GM18951 (cell line): ENCODE measurements around the gene LHFPL6.

Source experiments
- POLR2A ChIP-seq: IDR thresholded peaks from 4 replicates; pipeline ENCODE4 v1.6.1; 2011; ENCODE audit warnings: mild to moderate bottlenecking; ENCODE audit not compliant: insufficient read length, insufficient read depth; ENCODE audit errors: extremely low read depth
- in situ Hi-C: fragments of 300-500 bp; cut with MboI; formaldehyde crosslinking; loops from one replicate; pipeline ENCODE4 v1.12.0; 2022; ENCODE audit warnings: low sequenced_read_pairs, mixed read lengths, inconsistent platforms; ENCODE audit not compliant: unreplicated experiment

Gene LHFPL6

GRCh38 chr13:39604756-39605155 lies 1.8 kb upstream of the LHFPL6 start:
- in situ Hi-C loops = loop anchor here (25.0 kb wide), 1 partner anchor 467 kb away; no protein-coding TSS in a partner anchor
- TF ChIP-seq POLR2A = no peak

- TF ChIP-seq POLR2A = no peak
- in situ Hi-C loops = loop anchor here (25.0 kb wide), 1 partner anchor 466 kb away; no protein-coding TSS in a partner anchor
Measured at GRCh38 chr13:39603424-39603947, 493 bp upstream of the LHFPL6 start.

- in situ Hi-C loops = loop anchor here (25.0 kb wide), 1 partner anchor 465 kb away; no protein-coding TSS in a partner anchor
- no peak for TF ChIP-seq POLR2A
Measured at GRCh38 chr13:39602277-39602613, 748 bp downstream of the LHFPL6 start.

GRCh38 chr13:39601636-39602035 lies 1.4 kb downstream of the LHFPL6 start:
- TF ChIP-seq POLR2A = no peak
- in situ Hi-C loops = loop anchor here (25.0 kb wide), 1 partner anchor 464 kb away; no protein-coding TSS in a partner anchor

GRCh38 chr13:39600766-39601165 lies 2.2 kb downstream of the LHFPL6 start:
- in situ Hi-C loops = loop anchor here (25.0 kb wide), 1 partner anchor 463 kb away; no protein-coding TSS in a partner anchor
- TF ChIP-seq POLR2A = no peak

GRCh38 chr13:39599842-39600241 lies 3.2 kb downstream of the LHFPL6 start:
- no peak for TF ChIP-seq POLR2A
- in situ Hi-C loops = loop anchor here (25.0 kb wide), 1 partner anchor 463 kb away; no protein-coding TSS in a partner anchor

GRCh38 chr13:39599012-39599411 lies 4.0 kb downstream of the LHFPL6 start:
- in situ Hi-C loops = no loop called here
- TF ChIP-seq POLR2A = no peak

- in situ Hi-C loops = no loop called here
- TF ChIP-seq POLR2A = no peak
Measured at GRCh38 chr13:39597838-39598237, 5.2 kb downstream of the LHFPL6 start.

- in situ Hi-C loops = no loop called here
- no peak for TF ChIP-seq POLR2A
Measured at GRCh38 chr13:39596685-39597084, 6.3 kb downstream of the LHFPL6 start.

GRCh38 chr13:39596176-39596575 lies 6.8 kb downstream of the LHFPL6 start:
- TF ChIP-seq POLR2A = no peak
- in situ Hi-C loops = no loop called here

- no peak for TF ChIP-seq POLR2A
- in situ Hi-C loops = no loop called here
Measured at GRCh38 chr13:39590466-39591036, 12.4 kb downstream of the LHFPL6 start.

GRCh38 chr13:39588384-39588783 lies 14.6 kb downstream of the LHFPL6 start:
- no peak for TF ChIP-seq POLR2A
- in situ Hi-C loops = no loop called here

- no peak for TF ChIP-seq POLR2A
- in situ Hi-C loops = no loop called here
Measured at GRCh38 chr13:39587939-39588338, 15.1 kb downstream of the LHFPL6 start.

- in situ Hi-C loops = no loop called here
- no peak for TF ChIP-seq POLR2A
Measured at GRCh38 chr13:39586958-39587605, 15.9 kb downstream of the LHFPL6 start.
